Measurements from ENCODE around the gene HSPB9. TPM values are rescaled to one million over a fixed set of nuclear protein-coding genes. Genes with fewer than 3 reads are reported as not detected.

The HSPB9 gene
- polyA plus RNA-seq (ENCODE audit: insufficient read length in 3 of 3): under 1 TPM; 0.14 to 0.17 (median 0.17) TPM

DNA sequence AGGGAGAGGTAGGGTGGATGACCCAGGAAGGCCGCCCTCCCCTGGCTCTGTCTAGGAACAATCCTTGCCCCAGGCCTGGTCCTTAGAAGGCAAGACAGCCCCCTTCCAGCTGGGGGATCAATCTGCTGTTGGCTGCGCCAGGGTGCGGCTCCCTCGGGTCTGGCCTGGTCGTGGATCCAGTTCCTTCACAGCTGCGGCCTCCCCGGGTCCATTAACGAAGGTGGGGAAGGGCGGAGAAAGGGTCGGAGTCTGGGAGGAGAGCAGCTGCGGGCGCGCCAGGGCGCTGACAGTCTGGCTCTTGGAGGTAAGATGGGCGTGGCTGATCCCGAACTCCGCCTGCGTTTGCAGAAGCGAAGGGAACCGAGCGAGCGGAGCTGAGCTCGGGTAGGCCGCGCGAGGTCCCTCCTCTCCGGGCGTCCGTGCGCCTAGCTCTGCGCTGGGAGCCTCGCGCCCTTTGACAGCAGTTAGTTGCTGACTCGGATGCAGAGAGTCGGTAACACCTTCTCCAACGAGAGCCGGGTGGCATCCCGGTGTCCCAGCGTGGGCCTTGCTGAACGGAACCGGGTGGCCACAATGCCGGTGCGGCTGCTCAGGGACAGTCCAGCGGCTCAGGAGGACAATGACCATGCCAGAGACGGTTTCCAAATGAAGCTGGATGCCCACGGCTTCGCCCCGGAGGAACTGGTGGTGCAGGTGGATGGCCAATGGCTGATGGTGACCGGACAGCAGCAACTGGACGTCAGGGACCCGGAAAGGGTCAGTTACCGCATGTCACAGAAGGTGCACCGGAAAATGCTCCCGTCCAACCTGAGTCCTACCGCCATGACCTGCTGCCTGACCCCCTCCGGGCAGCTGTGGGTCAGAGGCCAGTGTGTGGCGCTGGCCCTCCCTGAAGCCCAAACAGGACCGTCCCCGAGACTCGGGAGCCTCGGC is at the start of gene HSPB9:
Gene HSPB9 (plus strand): TSS at position 434 of the 933 bp plus-strand sequence. CDS start 47 bp downstream, at position 481.
- no peak for DNase-seq (ENCODE audit: low read depth in 3 of 3, low spot score in 2 of 3)

DNA sequence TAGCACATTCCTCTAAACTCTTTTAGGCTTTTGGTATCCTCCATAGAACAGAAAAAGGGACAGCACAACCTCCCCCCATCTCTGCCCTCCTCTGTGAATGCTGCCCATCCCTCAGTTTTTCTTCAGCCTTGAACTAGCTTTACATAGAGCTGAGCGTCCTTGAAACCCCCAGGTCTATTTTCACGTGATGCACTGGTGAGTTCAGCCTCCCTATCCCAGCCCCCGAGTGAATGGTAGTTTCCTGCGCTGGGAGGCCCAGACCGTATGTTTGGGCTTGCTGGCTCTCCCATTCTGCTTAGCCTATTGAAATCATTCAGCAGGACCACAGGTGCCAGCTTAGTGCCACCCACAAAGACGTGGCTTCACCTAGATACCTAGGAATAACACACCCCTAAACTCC is 46.8 kb upstream of the HSPB9 start:
- no peak for DNase-seq (ENCODE audit: low read depth in 3 of 3, low spot score in 2 of 3)

- DNase-seq (ENCODE audit: low read depth in 3 of 3, low spot score in 2 of 3): no peak
These were observed 45.6 kb upstream of the HSPB9 start for GRCh38 chr17:42076797-42077559.

- DNase-seq (ENCODE audit: low read depth in 3 of 3, low spot score in 2 of 3): no peak
These were observed 44.8 kb upstream of the HSPB9 start for GRCh38 chr17:42077755-42078154.

DNA sequence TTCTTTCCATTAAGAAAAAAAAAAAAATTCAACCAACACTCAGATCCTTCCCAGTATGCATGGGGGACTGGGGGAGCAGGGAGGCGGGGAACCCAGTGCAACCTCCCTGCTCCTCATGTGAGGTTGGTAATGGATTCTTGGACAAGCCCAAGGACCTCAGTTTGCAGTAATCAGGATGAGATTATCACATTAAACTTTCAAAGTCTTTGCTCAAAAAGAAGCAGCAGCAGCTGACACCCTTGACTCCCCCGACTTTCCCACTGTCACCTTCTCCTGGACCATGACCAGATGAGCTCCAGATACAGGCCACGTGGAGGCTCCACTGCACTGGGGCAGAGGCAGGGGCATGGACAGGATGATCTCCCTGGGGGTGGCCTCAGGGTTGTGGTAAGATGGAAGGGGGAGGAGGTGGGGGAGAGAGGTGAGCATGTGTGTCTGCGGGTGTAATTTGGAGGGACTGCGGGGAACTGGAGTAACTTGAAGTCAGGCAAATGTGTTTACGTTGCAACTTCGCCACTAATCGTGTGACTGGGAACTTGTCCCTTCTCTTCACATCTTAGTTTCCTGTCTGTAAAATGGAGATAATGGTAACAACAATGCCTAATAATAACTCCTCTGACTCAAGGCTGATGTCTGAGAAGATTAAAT is 44.1 kb upstream of the HSPB9 start:
- no peak for DNase-seq (ENCODE audit: low read depth in 3 of 3, low spot score in 2 of 3)

DNA sequence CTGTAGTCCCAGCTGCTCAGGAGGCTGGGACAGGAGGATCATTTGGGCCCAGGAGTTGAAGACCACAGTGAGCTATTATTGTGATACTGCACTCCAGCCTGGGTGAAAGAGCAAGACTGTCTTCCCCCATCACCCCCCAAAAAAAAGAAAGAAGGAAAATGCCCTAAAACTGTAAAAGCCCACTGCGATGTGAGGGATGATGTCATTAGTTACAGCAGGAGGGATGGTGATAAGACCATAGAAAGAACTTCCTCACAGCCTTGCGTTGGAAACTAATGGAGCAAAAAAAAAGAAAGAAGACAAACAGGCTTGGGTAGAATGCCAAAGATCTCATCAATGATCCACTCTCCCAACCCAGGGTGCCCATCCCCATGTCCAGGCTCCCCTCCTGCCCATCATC is 43.1 kb upstream of the HSPB9 start:
- no peak for DNase-seq (ENCODE audit: low read depth in 3 of 3, low spot score in 2 of 3)

DNA sequence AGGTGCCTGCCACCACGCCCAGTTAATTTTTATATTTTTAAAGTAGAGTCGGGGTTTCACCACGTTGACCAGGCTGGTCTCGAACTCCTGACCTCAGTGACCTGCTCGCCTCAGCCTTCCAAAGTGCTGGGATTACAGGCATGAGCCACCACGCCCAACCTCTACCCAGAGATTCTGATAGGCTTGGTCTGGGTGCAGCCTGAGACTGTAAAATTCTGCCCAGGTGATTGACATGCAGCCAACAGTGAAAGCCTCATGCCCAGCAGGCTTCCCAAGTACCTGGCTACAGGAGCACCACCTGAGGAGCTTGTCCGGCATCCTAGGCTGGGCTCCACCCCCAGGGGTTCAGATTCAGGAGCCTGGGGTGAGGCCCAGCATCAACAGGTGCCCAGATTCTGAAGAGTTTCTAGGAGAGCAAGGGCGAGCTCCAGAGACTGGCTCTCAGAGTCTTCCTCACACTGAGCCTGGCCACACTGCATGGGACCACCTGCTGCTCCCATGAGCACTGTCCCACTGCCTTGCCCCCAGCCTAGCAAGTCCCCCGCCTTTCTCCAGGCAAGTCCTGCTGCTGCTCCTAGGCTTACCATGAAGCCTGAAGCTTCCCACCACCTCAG is 41.0 kb upstream of the HSPB9 start:
- no peak for DNase-seq (ENCODE audit: low read depth in 3 of 3, low spot score in 2 of 3)

- DNase-seq (ENCODE audit: low read depth in 3 of 3, low spot score in 2 of 3): no peak
These were observed 35.4 kb upstream of the HSPB9 start for GRCh38 chr17:42087042-42087701.

DNA sequence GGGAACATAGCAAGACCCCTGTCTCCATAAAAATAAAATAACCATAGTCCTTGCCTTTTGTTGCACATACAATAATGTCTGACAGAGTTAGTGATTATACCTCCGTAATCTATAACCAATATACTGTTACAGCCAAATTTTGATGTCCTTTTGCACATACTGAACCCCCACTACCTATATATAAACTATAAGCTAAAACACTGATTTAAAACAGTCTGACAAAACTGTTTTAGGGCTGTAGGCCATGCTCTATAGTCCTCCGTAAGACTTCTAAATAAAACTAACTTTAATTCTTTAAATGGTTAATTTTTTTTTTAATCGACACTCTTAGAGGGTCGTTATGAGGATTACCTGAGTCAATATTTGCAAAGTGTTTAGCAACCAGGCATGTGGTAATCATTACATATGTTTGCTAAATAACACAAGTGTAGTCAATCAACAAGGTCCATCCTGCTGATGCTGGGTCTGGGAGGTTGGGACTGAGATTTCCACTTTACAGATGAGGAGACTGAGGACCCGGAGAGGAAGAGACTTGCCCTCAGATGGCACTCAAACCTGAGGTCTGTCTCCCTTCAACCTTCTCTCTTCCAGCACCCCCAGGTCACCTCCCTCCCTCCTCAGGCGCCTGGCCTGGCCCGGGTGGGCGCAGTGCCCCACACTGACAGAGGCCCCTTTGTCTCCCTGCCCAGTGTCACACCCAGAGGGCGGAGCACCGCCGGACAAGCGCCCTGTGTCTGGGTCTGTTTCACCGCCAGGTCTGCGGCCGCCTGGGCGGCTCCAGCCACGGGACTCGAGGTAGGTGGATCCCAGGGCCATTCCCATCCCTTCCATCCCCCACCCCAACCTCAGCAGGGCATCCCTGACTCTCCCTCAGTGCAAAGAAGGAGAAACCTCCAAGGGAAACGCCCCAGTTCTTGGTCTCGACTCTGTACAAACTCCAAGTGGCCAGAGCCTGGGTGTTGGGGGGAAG is 34.6 kb upstream of the HSPB9 start:
- no peak for DNase-seq (ENCODE audit: low read depth in 3 of 3, low spot score in 2 of 3)

- DNase-seq (ENCODE audit: low read depth in 3 of 3, low spot score in 2 of 3): no peak
These were observed 33.9 kb upstream of the HSPB9 start for GRCh38 chr17:42088736-42089135.

GRCh38 chr17:42090964-42091790 is 31.4 kb upstream of the HSPB9 start:
- DNase-seq (ENCODE audit: low read depth in 3 of 3, low spot score in 2 of 3): no peak

DNA sequence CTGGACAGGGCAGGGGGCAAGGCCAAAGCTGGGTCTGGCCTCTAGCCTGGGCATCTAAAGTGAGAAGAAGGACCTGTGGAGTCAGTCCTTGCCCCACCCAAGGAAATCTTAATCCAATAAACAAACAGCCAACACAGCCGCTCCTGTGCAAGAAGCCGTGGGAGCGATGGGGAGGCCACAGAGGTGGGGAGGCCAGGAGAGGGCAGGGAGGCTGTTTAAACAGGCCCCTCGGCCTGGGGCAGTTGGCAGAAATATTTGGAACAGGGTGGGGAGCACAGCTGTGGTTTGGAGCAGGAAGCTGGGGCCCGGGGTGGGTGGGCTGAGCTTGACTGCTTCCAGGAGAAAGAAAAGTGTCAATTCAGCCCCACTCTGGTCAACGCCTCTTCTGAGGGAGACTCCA is 29.7 kb upstream of the HSPB9 start:
- no peak for DNase-seq (ENCODE audit: low read depth in 3 of 3, low spot score in 2 of 3)

- no peak for DNase-seq (ENCODE audit: low read depth in 3 of 3, low spot score in 2 of 3)
These were observed 28.1 kb upstream of the HSPB9 start for GRCh38 chr17:42094375-42095069.

DNA sequence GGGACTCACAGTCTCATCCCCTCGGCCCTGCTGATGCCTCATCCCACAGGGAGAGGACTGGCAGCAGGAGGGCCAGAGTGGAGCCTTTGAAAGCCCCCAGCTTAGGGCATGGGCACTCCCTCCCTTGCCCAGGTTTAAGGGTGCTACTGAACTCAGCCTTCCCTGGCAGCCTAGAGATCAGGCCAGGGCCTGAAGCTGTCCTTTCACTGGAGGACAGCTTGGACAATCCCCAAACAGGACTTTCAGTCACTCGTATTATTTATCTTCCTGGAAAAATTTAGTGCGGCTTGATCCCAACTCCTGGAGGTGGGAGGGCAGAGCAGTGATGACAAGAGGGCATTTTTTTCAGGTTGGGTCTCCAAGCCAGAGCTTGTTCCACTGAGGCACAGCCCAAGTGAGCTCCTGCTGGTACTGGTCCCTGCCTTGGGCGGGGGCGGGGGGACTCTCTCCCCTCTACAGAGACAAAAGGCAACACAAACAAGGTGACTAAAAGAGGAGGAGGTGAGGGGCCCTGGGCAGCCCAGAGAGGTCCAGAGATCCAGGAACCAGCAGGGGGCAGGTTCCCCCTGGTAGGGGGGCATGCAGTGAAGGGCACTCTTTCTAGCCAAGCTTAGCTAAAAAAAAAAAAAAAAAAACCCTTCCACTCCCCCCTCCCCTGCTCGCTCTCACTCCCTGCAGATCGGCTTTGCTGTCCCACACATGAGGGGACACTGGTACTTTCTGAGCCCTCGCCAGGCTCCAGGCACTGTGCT is 26.1 kb upstream of the HSPB9 start:
- no peak for DNase-seq (ENCODE audit: low read depth in 3 of 3, low spot score in 2 of 3)

- DNase-seq (ENCODE audit: low read depth in 3 of 3, low spot score in 2 of 3): no peak
These were observed 24.6 kb upstream of the HSPB9 start, which contains the start of gene ZNF385C for GRCh38 chr17:42097691-42098631. Gene ZNF385C (minus strand): TSS chr17:42098473. CDS start chr17:42063056, 35,417 bp downstream.
